HepG2 (cell line): ENCODE results near the gene CYRIA. TPM values are rescaled to one million over a fixed set of nuclear protein-coding genes. Genes with fewer than 3 reads are reported as not detected.
A peak's percentile ranks its signal among the peaks of the same experiment; 100 is the strongest.

Experiments used
- ATAC-seq: fragments of 200-7000 bp; cut with Tn5 transposase; 3 replicates; pipeline ENCODE4 v1.9.1; 2020; ENCODE audit warnings: mild to moderate bottlenecking, moderate library complexity
- BruUV-seq: library from RNA; stranded (reverse); fragments of 400-500 nt; replicated peaks from 2 replicates; lab custom pipeline; 2021; lab: Mats Ljungman, UMichigan
- CTCF ChIA-PET: fragments of 300-600 bp; formaldehyde crosslinking; extraction: SDS; loops from one replicate; lab custom pipeline; 2021; ENCODE audit warnings: low total read pairs, inconsistent platforms, low intra/inter-chr PET ratio; lab: Yijun Ruan, JAX
- POLR2A ChIA-PET: fragments of 350-600 bp; sonication (Branson Sonifier 250); formaldehyde crosslinking; loops from one replicate; lab custom pipeline; 2020; ENCODE audit warnings: antibody characterized with exemption, inconsistent platforms; lab: Yijun Ruan, JAX
- DNase-seq: peaks from one replicate; pipeline ENCODE4 v3.0.0-alpha.2; 2015; ENCODE audit warnings: low spot score
- FAIRE-seq: peaks from 3 replicates; lab custom pipeline; 2011; peaks lifted over from hg19 to GRCh38; lab: Jason Lieb, UNC
- H2AFZ ChIP-seq: one replicate; pipeline ENCODE4 v1.6.1; 2011; ENCODE audit warnings: low read length, inconsistent platforms
- H3K27ac ChIP-seq: fragments of 300-600 bp; 3 replicates; pipeline ENCODE4 v1.8.0; 2011; ENCODE audit warnings: mixed run types, mild to moderate bottlenecking, mixed read lengths, low read length, inconsistent platforms; ENCODE audit not compliant: insufficient read depth; ENCODE audit errors: extremely low read length
- H3K27me3 ChIP-seq, 2 experiments: fragments of 200-600 bp in 1 of 2; 2 replicates in 1 of 2; 3 replicates in 1 of 2; pipeline versions ENCODE4 v1.6.0 to v1.8.0; 2011; ENCODE audit warnings: low read length in 2 of 2, mild to moderate bottlenecking in 2 of 2, moderate library complexity in 2 of 2, inconsistent platforms in 1 of 2; ENCODE audit not compliant: insufficient read depth in 2 of 2, control insufficient read depth in 1 of 2
- H3K36me3 ChIP-seq, 2 experiments: fragments of 200-600 bp in 1 of 2; replicated peaks in 1 of 2; 2 replicates in 1 of 2; 3 replicates in 1 of 2; pipeline versions ENCODE4 v1.5.1 to v1.8.0; 2011; ENCODE audit warnings: low read length in 2 of 2, inconsistent platforms in 1 of 2; ENCODE audit not compliant: insufficient read depth in 2 of 2, control insufficient read depth in 1 of 2
- H3K4me1 ChIP-seq: 2 replicates; pipeline ENCODE4 v1.5.1; 2012; ENCODE audit warnings: low read length, inconsistent platforms; ENCODE audit not compliant: insufficient read depth
- H3K4me2 ChIP-seq: 2 replicates; pipeline ENCODE4 v1.6.0; 2011; ENCODE audit warnings: low read depth, low read length, inconsistent platforms
- H3K4me3 ChIP-seq, 3 experiments: fragments of 200-600 bp in 1 of 3; sonication (generic), shearing (Covaris generic) in 1 of 3; replicated peaks in 1 of 3; 2 replicates each; pipeline ENCODE4 v1.5.1; 2011 to 2016; ENCODE audit warnings: low read length in 3 of 3, inconsistent platforms in 2 of 3, low read depth in 2 of 3, mild to moderate bottlenecking in 2 of 3, control low read depth in 1 of 3, mixed read lengths in 1 of 3; ENCODE audit not compliant: insufficient read depth in 1 of 3
- H3K79me2 ChIP-seq: one replicate; pipeline ENCODE4 v1.6.1; 2011; ENCODE audit warnings: low read length, inconsistent platforms; ENCODE audit not compliant: insufficient read depth
- H3K9ac ChIP-seq: 2 replicates; pipeline ENCODE4 v1.6.0; 2011; ENCODE audit warnings: mild to moderate bottlenecking, low read depth, low read length, inconsistent platforms; ENCODE audit not compliant: insufficient read depth
- H3K9me3 ChIP-seq: 2 replicates; pipeline ENCODE4 v1.5.1; 2012; ENCODE audit warnings: mild to moderate bottlenecking, low read length
- H4K20me1 ChIP-seq: 2 replicates; pipeline ENCODE4 v1.6.0; 2011; ENCODE audit warnings: inconsistent platforms, mild to moderate bottlenecking, low read length, moderate library complexity; ENCODE audit not compliant: insufficient read depth
- ELF3 ChIP-seq: IDR thresholded peaks from 2 replicates; pipeline ENCODE4 v1.6.1; 2016; ENCODE audit warnings: missing genetic modification reagents, missing compliant biosample characterization
- GPN1 ChIP-seq: sonication (generic); formaldehyde crosslinking; IDR thresholded peaks from 2 replicates; pipeline ENCODE4 v1.5.1; 2020; ENCODE audit warnings: missing genetic modification reagents, borderline replicate concordance
- HNRNPUL1 ChIP-seq: fragments of 200-400 bp; formaldehyde crosslinking; IDR thresholded peaks from 2 replicates; pipeline ENCODE4 v1.6.1; 2017; ENCODE audit warnings: low read depth, mild to moderate bottlenecking, low read length, moderate library complexity
- LBX2 ChIP-seq: sonication (generic); formaldehyde crosslinking; IDR thresholded peaks from 2 replicates; pipeline ENCODE4 v1.5.0; 2020; ENCODE audit warnings: missing genetic modification reagents, mild to moderate bottlenecking, borderline replicate concordance
- MAFF ChIP-seq: IDR thresholded peaks from 2 replicates; pipeline ENCODE4 v1.6.1; 2011; ENCODE audit warnings: low read depth, low read length, improper control_type of control experiment
- MAFK ChIP-seq, 2 experiments: IDR thresholded peaks in 1 of 2; conservative IDR thresholded peaks in 1 of 2; 2 replicates each; pipeline ENCODE4 v1.6.1; 2011; ENCODE audit warnings: improper control_type of control experiment in 2 of 2, low read length in 2 of 2
- MBNL3 ChIP-seq: fragments of 250-450 bp; sonication (Bioruptor Pico); conservative IDR thresholded peaks from 2 replicates; pipeline ENCODE4 v1.8.0; 2022; ENCODE audit warnings: mild to moderate bottlenecking, inconsistent platforms
- RCOR2 ChIP-seq: IDR thresholded peaks from 2 replicates; pipeline ENCODE4 v1.6.1; 2016; ENCODE audit warnings: missing biosample characterization, missing genetic modification reagents
- REXO4 ChIP-seq: sonication (generic); formaldehyde crosslinking; IDR thresholded peaks from 2 replicates; pipeline ENCODE4 v1.8.0; 2022; ENCODE audit warnings: missing genetic modification reagents, mild to moderate bottlenecking, borderline replicate concordance
- TBP ChIP-seq: sonication (generic); formaldehyde crosslinking; IDR thresholded peaks from 2 replicates; pipeline ENCODE4 v1.5.0; 2020; ENCODE audit warnings: missing genetic modification reagents
- TRAFD1 ChIP-seq: sonication (generic); formaldehyde crosslinking; IDR thresholded peaks from 2 replicates; pipeline ENCODE4 v1.5.1; 2020; ENCODE audit warnings: missing genetic modification reagents, mild to moderate bottlenecking, borderline replicate concordance
- ZBTB21 ChIP-seq: sonication (generic); formaldehyde crosslinking; IDR thresholded peaks from 2 replicates; pipeline ENCODE4 v1.4.0; 2020; ENCODE audit warnings: missing genetic modification reagents
- ZIK1 ChIP-seq: sonication (generic); formaldehyde crosslinking; IDR thresholded peaks from 2 replicates; pipeline ENCODE4 v1.5.0; 2020; ENCODE audit warnings: mild to moderate bottlenecking, low read depth, missing genetic modification reagents, borderline replicate concordance
- ZKSCAN1 ChIP-seq: fragments of 150-350 bp; IDR thresholded peaks from 2 replicates; pipeline ENCODE4 v1.6.1; 2014; ENCODE audit warnings: low read length
- ZNF335 ChIP-seq: sonication (generic); formaldehyde crosslinking; IDR thresholded peaks from 2 replicates; pipeline ENCODE4 v1.4.0; 2020; ENCODE audit warnings: missing genetic modification reagents
- ZNF430 ChIP-seq: sonication (generic); formaldehyde crosslinking; IDR thresholded peaks from 2 replicates; pipeline ENCODE4 v1.9.0; 2021; ENCODE audit warnings: mild to moderate bottlenecking, missing genetic modification reagents
- ZNF510 ChIP-seq: sonication (generic); formaldehyde crosslinking; IDR thresholded peaks from 2 replicates; pipeline ENCODE4 v1.4.0; 2020; ENCODE audit warnings: low read depth, mild to moderate bottlenecking, missing genetic modification reagents
- ZNF549 ChIP-seq: sonication (generic); formaldehyde crosslinking; IDR thresholded peaks from 2 replicates; pipeline ENCODE4 v1.5.0; 2020; ENCODE audit warnings: missing genetic modification reagents
- ZNF788 ChIP-seq: sonication (generic); formaldehyde crosslinking; IDR thresholded peaks from 2 replicates; pipeline ENCODE4 v1.5.0; 2020; ENCODE audit warnings: mild to moderate bottlenecking, missing genetic modification reagents, borderline replicate concordance
- WGBS: methylation state at CpG from one replicate; pipeline ENCODE4 v1.1.6; 2017; ENCODE audit warnings: low lambda C conversion rate; 5-methylcytosine and 5-hydroxymethylcytosine counted together
- in situ Hi-C: cut with HindIII; loops from 2 replicates; pipeline ENCODE4 v1.10.0; 2017; ENCODE audit warnings: low pct_unique_long_range_greater_than_20kb; ENCODE audit not compliant: extremely low pct_ligation_motif_present
- intact Hi-C: fragments of 100-400 bp; cut with micrococcal nuclease; formaldehyde crosslinking; loops from one replicate; pipeline ENCODE4 v1.10.0; 2022; ENCODE audit not compliant: unreplicated experiment
- polyA plus RNA-seq, 8 experiments: library from polyadenylated mRNA; depleted of rRNA in 3 of 8; stranded (reverse) in 7 of 8; unstranded in 1 of 8; fragments of >200 nt; fragmentation: Illumina TruSeq in 4 of 8; extraction: Trizol in 4 of 8; gene quantifications; 2 replicates each; pipeline versions ENCODE4 v1.2.1 to v1.2.3, GENCODE V29; 2011 to 2016; ENCODE audit warnings: low read depth in 4 of 8, missing spikeins in 1 of 8, mixed read lengths in 1 of 8; ENCODE audit not compliant: insufficient read depth in 1 of 8
- total RNA-seq, 5 experiments: library from RNA; depleted of rRNA; stranded (reverse); fragments of >200 nt; fragmentation: Illumina TruSeq; extraction: Trizol; gene quantifications; 2 replicates each; pipeline ENCODE4 v1.2.3, GENCODE V29; 2016; ENCODE audit warnings: low read depth in 1 of 5

The CYRIA gene
- total and polyA plus RNA-seq, 2 of the 13 experiments (the other 11 are each of a cell fraction or from before 2014, with no cell fraction given) = 0.09 TPM; not detected in 1

GRCh38 chr2:16708173-16708572 is 42.5 kb upstream of the CYRIA start:
- Histone ChIP-seq H3K27ac (no peak overlapping the region), H3K4me2 (no peak overlapping the region), H4K20me1 (no peaks in the 10 kb centered on the region), H3K27me3 (0 out of 5 replicates have a peak, but pooled peaks cover 0 to 3% of the 10 kb centered on the region in 2 experiments), H2AFZ (no peak overlapping the region), H3K9me3 (no peaks in the 10 kb centered on the region), H3K79me2 (no peaks in the 10 kb centered on the region), H3K4me3 (no peak overlapping the region), H3K36me3 (no peaks in the 10 kb centered on the region), H3K4me1 (no peaks in the 10 kb centered on the region), H3K9ac (no peak overlapping the region)
- DNase-seq (no peak), FAIRE-seq (no peak), ATAC-seq (no peak)
- TF ChIP-seq GPN1 (CRISPR knock-in tag) (no peak), ZKSCAN1 (no peak), MAFF (peak; percentile 57), MAFK (conservative IDR thresholded peaks at IDR 0.05 in 1 of 2, IDR thresholded peaks at IDR 0.05 in 1 of 2; ENCODE audit: low read length in 2 of 2) (peak; percentile 53 to 66)
- ChIA-PET POLR2A (no interaction called here), CTCF (no interaction called here)
- 3% methylated on average over 2 of the region's 2 CpGs for WGBS
- in situ Hi-C loops (no loop called here), intact Hi-C loops (no loop called here)
- no TSS peak for BruUV-seq

- no peak for ATAC-seq
- intact Hi-C loops = no loop called here
- WGBS = 17% methylated on average over 5 of the region's 5 CpGs
- TF ChIP-seq MBNL3 (CRISPR knock-in tag) (no peak), TRAFD1 (CRISPR knock-in tag) (no peak), ZNF510 (CRISPR knock-in tag) (no peak), ELF3 (CRISPR knock-in tag) (no peak), ZIK1 (CRISPR knock-in tag) (no peak), ZBTB21 (no peak), RCOR2 (no peak), ZNF335 (CRISPR knock-in tag) (no peak), LBX2 (CRISPR knock-in tag) (no peak), HNRNPUL1 (no peak), ZNF549 (no peak), ZNF430 (no peak), TBP (no peak), ZNF788 (CRISPR knock-in tag) (no peak), REXO4 (CRISPR knock-in tag) (no peak)
Measured at GRCh38 chr2:16707014-16707623, 41.5 kb upstream of the CYRIA start.

More at GRCh38 chr2:16707014-16707623, 41.5 kb upstream of the CYRIA start:
- FAIRE-seq (no peak), DNase-seq (no peak)
- Histone ChIP-seq H3K9ac (no peak overlapping the region), H3K9me3 (no peaks in the 10 kb centered on the region), H3K4me3 (no peak overlapping the region), H3K36me3 (no peaks in the 10 kb centered on the region), H3K27ac (no peak overlapping the region), H3K79me2 (no peaks in the 10 kb centered on the region), H4K20me1 (no peaks in the 10 kb centered on the region), H3K27me3 (0 out of 5 replicates have a peak, but pooled peaks cover 0 to 3% of the 10 kb centered on the region in 2 experiments), H3K4me1 (no peaks in the 10 kb centered on the region), H2AFZ (no peak overlapping the region), H3K4me2 (no peak overlapping the region)
- POLR2A ChIA-PET = no interaction called here
- CTCF ChIA-PET = no interaction called here
- in situ Hi-C loops = no loop called here
- no TSS peak for BruUV-seq
